Colonic mucosa (tissue), 4 donors: ENCODE results near the gene APBB2. TPM values are rescaled to one million over a fixed set of nuclear protein-coding genes. Genes with fewer than 3 reads are reported as not detected.

Experiments used
- DNase-seq: peaks from one replicate; pipeline ENCODE4 v3.0.0-alpha.2; 2020
- H3K27ac ChIP-seq: fragments of 200-600 bp; one replicate; pipeline ENCODE4 v1.8.0; 2021
- H3K27me3 ChIP-seq: fragments of 200-600 bp; one replicate; pipeline ENCODE4 v1.8.0; 2021
- H3K36me3 ChIP-seq: fragments of 200-600 bp; one replicate; pipeline ENCODE4 v1.8.0; 2021
- H3K4me1 ChIP-seq: fragments of 200-600 bp; one replicate; pipeline ENCODE4 v1.8.0; 2021; ENCODE audit warnings: mild to moderate bottlenecking
- H3K4me3 ChIP-seq: fragments of 200-600 bp; one replicate; pipeline ENCODE4 v1.8.0; 2021
- H3K9ac ChIP-seq, 2 donors: one replicate each; pipeline ENCODE4 v1.7.0; 2013; ENCODE audit warnings: control low read depth in 2 of 2, low read depth in 2 of 2, low read length in 2 of 2
- H3K9me3 ChIP-seq: fragments of 200-600 bp; one replicate; pipeline ENCODE4 v1.8.0; 2021
- CTCF ChIP-seq: fragments of 200-600 bp; IDR thresholded peaks from one replicate; pipeline ENCODE4 v1.8.0; 2022; ENCODE audit warnings: antibody characterized with exemption, mild to moderate bottlenecking
- intact Hi-C: fragments of 100-400 bp; cut with DNase I; formaldehyde crosslinking; loops from one replicate; pipeline ENCODE4 v1.14.1; 2022
- total RNA-seq, 2 donors: library from RNA; stranded (reverse); fragmentation: NEBNext Ultra II Directional in 1 of 2; extraction: Animal tissue kit (Norgen Biotek cat#: 25700) in 1 of 2; gene quantifications; one replicate each; pipeline ENCODE4 v1.2.1, GENCODE V29; 2021
- donor health status: healthy.
- donor health status: DM: no; HTN: no; CAD: no.
- donor health status: DM: no; HTN: no; CAD: no.

Gene APBB2
- total RNA-seq, 2 donors from 2014 or later = 22.8 to 27.5 TPM

GRCh38 chr4:40763228-40763716 lies 451.1 kb downstream of the APBB2 start:
- Histone ChIP-seq H3K4me1 (no peaks in the 10 kb centered on the region), H3K9ac (no peak overlapping the region), H3K36me3 (no peaks in the 10 kb centered on the region), H3K4me3 (no peak overlapping the region), H3K27ac (no peak overlapping the region), H3K27me3 (no peaks in the 10 kb centered on the region), H3K9me3 (no peaks in the 10 kb centered on the region)
- intact Hi-C loops = no loop called here
- no peak for DNase-seq
- no peak for TF ChIP-seq CTCF

Other genes starting within 250 kb of the APBB2 start
- gene UCHL1, start 42.4 kb upstream of the APBB2 start, total RNA-seq = 10 to 100 TPM in 1 of 2 donors, 1 to 10 TPM in 1; 3.4 to 13.2 TPM